Natural killer cell (primary cell): Measurements from ENCODE around the gene NTM. TPM values are rescaled to one million over a fixed set of nuclear protein-coding genes. Genes with fewer than 3 reads are reported as not detected.

Experiments
- ATAC-seq, 3 donors: fragments of 150-1000 bp in 2 of 3; fragments of 200-7000 bp in 1 of 3; cut with Tn5 transposase; 1 replicate in 1 of 3; 2 replicates in 2 of 3; pipeline ENCODE4 v1.10.0; 2021; ENCODE audit warnings: mild to moderate bottlenecking in 2 of 3, moderate library complexity in 2 of 3
- DNase-seq, 2 donors: peaks; one replicate each; pipeline versions ENCODE4 v3.0.0 to v3.0.0-alpha.2; 2013 to 2021; ENCODE audit warnings: mixed read lengths in 1 of 2
- H3K27ac ChIP-seq: one replicate; pipeline ENCODE4 v1.5.1; 2013; ENCODE audit warnings: mild to moderate bottlenecking, low read length
- H3K27me3 ChIP-seq: one replicate; pipeline ENCODE4 v1.6.1; 2013; ENCODE audit warnings: low read length; ENCODE audit not compliant: control insufficient read depth, insufficient read depth
- H3K36me3 ChIP-seq: one replicate; pipeline ENCODE4 v1.6.1; 2013; ENCODE audit warnings: low read length; ENCODE audit not compliant: control insufficient read depth, insufficient read depth
- H3K4me1 ChIP-seq: one replicate; pipeline ENCODE4 v1.6.1; 2013; ENCODE audit warnings: low read length; ENCODE audit not compliant: control insufficient read depth, insufficient read depth
- H3K4me3 ChIP-seq: one replicate; pipeline ENCODE4 v1.5.1; 2013; ENCODE audit warnings: low read length
- H3K9me3 ChIP-seq: one replicate; pipeline ENCODE4 v1.6.1; 2013; ENCODE audit warnings: low read length; ENCODE audit not compliant: control insufficient read depth, insufficient read depth
- H3K27ac Mint-ChIP-seq, 2 donors: one replicate each; pipeline ENCODE4 v1.8.0; 2022; ENCODE audit warnings: mild to moderate bottlenecking in 2 of 2, mixed read lengths in 2 of 2, moderate library complexity in 1 of 2
- H3K27me3 Mint-ChIP-seq, 2 donors: one replicate each; pipeline ENCODE4 v1.8.0; 2022; ENCODE audit warnings: low read depth in 2 of 2, mixed read lengths in 2 of 2
- H3K36me3 Mint-ChIP-seq: one replicate; pipeline ENCODE4 v1.8.0; 2022; ENCODE audit warnings: mixed read lengths
- H3K4me1 Mint-ChIP-seq, 2 donors: one replicate each; pipeline ENCODE4 v1.8.0; 2022; ENCODE audit warnings: mixed read lengths in 2 of 2
- H3K4me3 Mint-ChIP-seq: one replicate; pipeline ENCODE4 v1.8.0; 2022; ENCODE audit warnings: mild to moderate bottlenecking, moderate library complexity, mixed read lengths
- H3K9me3 Mint-ChIP-seq, 2 donors: one replicate each; pipeline ENCODE4 v1.8.0; 2022; ENCODE audit warnings: mixed read lengths in 2 of 2
- CTCF ChIP-seq: fragments of 200-600 bp; IDR thresholded peaks from one replicate; pipeline ENCODE4 v1.8.0; 2022; ENCODE audit warnings: antibody characterized with exemption
- WGBS: methylation state at CpG from one replicate; pipeline ENCODE4 v1.1.7; 2013; ENCODE audit warnings: missing lambda C conversion rate; ENCODE audit not compliant: insufficient coverage; 5-methylcytosine and 5-hydroxymethylcytosine counted together
- intact Hi-C: fragments of 100-400 bp; cut with micrococcal nuclease; formaldehyde crosslinking; loops from one replicate; pipeline ENCODE4 v1.14.2; 2022
- total RNA-seq, 4 donors: library from RNA; stranded (reverse); fragments of 120-200 nt in 1 of 4; gene quantifications; one replicate each; pipeline versions ENCODE4 v1.2.3 to v1.2.4, GENCODE V29; 2013 to 2022

Gene NTM
- total RNA-seq, 3 donors from 2014 or later (not counting 1 experiment from before 2014, with no cell fraction given): not detected

GRCh38 chr11:131618201-131618600 is 247.8 kb downstream of the NTM start:
- DNase-seq: no peak
- ATAC-seq: no peak
- no peaks in the 10 kb centered on the region for H3K4me1 ChIP-seq
- no peak for TF ChIP-seq CTCF
- WGBS: 88% methylated on average over 5 of the region's 5 CpGs
- Mint-ChIP-seq H3K27ac (no peak overlapping the region), H3K9me3 (no peaks in the 10 kb centered on the region), H3K4me3 (no peak overlapping the region), H3K4me1 (no peaks in the 10 kb centered on the region), H3K36me3 (no peaks in the 10 kb centered on the region), H3K27me3 (no peaks in the 10 kb centered on the region)
- no peaks in the 10 kb centered on the region for H3K36me3 ChIP-seq
- intact Hi-C loops: no loop called here
- H3K9me3 ChIP-seq: no peaks in the 10 kb centered on the region
- H3K27me3 ChIP-seq: no peaks in the 10 kb centered on the region
- H3K27ac ChIP-seq: no peak overlapping the region
- H3K4me3 ChIP-seq: no peak overlapping the region

GRCh38 chr11:131622193-131622592 is 251.8 kb downstream of the NTM start:
- WGBS: 91% methylated on average over 6 of the region's 8 CpGs
- H3K9me3 ChIP-seq: no peaks in the 10 kb centered on the region
- Mint-ChIP-seq H3K9me3 (no peaks in the 10 kb centered on the region), H3K4me3 (no peak overlapping the region), H3K4me1 (no peaks in the 10 kb centered on the region), H3K27me3 (peaks cover 5 to 6% of the 10 kb centered on the region in 2 donors), H3K36me3 (no peaks in the 10 kb centered on the region), H3K27ac (no peak overlapping the region)
- no peaks in the 10 kb centered on the region for H3K36me3 ChIP-seq
- TF ChIP-seq CTCF: no peak
- no peak overlapping the region for H3K4me3 ChIP-seq
- no peak overlapping the region for H3K27ac ChIP-seq
- H3K27me3 ChIP-seq: no peaks in the 10 kb centered on the region
- DNase-seq (no peak), ATAC-seq (no peak)
- H3K4me1 ChIP-seq: no peaks in the 10 kb centered on the region
- intact Hi-C loops: no loop called here

- WGBS: 90% methylated on average over 4 of the region's 4 CpGs
- intact Hi-C loops: no loop called here
- H3K9me3 Mint-ChIP-seq: no peaks in the 10 kb centered on the region
- H3K4me3 Mint-ChIP-seq: no peak overlapping the region
- DNase-seq (no peak), ATAC-seq (no peak)
- Histone ChIP-seq H3K4me3 (no peak overlapping the region), H3K4me1 (no peaks in the 10 kb centered on the region), H3K36me3 (no peaks in the 10 kb centered on the region), H3K27me3 (no peaks in the 10 kb centered on the region), H3K27ac (no peak overlapping the region), H3K9me3 (no peaks in the 10 kb centered on the region)
- H3K4me1 Mint-ChIP-seq: no peaks in the 10 kb centered on the region
- no peaks in the 10 kb centered on the region for H3K36me3 Mint-ChIP-seq
- peaks cover 5 to 9% of the 10 kb centered on the region in 2 donors for H3K27me3 Mint-ChIP-seq
- H3K27ac Mint-ChIP-seq: no peak overlapping the region
- TF ChIP-seq CTCF: no peak
Measured at GRCh38 chr11:131624531-131624930, 254.1 kb downstream of the NTM start.

- no peak for ATAC-seq
- Mint-ChIP-seq H3K4me1 (no peaks in the 10 kb centered on the region), H3K9me3 (no peaks in the 10 kb centered on the region), H3K4me3 (no peak overlapping the region), H3K27me3 (peaks cover 5 to 9% of the 10 kb centered on the region in 2 donors), H3K36me3 (no peaks in the 10 kb centered on the region), H3K27ac (no peak overlapping the region)
- Histone ChIP-seq H3K27me3 (no peaks in the 10 kb centered on the region), H3K9me3 (no peaks in the 10 kb centered on the region), H3K36me3 (no peaks in the 10 kb centered on the region), H3K4me3 (no peak overlapping the region), H3K27ac (no peak overlapping the region), H3K4me1 (no peaks in the 10 kb centered on the region)
- DNase-seq: no peak
- TF ChIP-seq CTCF: no peak
- intact Hi-C loops: no loop called here
- WGBS: 0% methylated on average over 3 of the region's 9 CpGs
Measured at GRCh38 chr11:131626788-131627187, 256.4 kb downstream of the NTM start.
